K562 (cell line): ENCODE data around the gene NECAP2. TPM values are rescaled to one million over a fixed set of nuclear protein-coding genes. Genes with fewer than 3 reads are reported as not detected.

ENCODE experiments used
- ATAC-seq: fragments of 200-7000 bp; cut with Tn5 transposase; 3 replicates; pipeline ENCODE4 v1.9.1; 2020; ENCODE audit warnings: moderate library complexity
- BruUV-seq: library from RNA; stranded (reverse); fragments of 400-500 nt; replicated peaks from 2 replicates; lab custom pipeline; 2021; lab: Mats Ljungman, UMichigan
- CTCF ChIA-PET: fragments of 300-600 bp; formaldehyde crosslinking; extraction: SDS; loops from one replicate; lab custom pipeline; 2021; ENCODE audit warnings: low intra/inter-chr PET ratio; lab: Yijun Ruan, JAX
- POLR2A ChIA-PET: fragments of 300-600, 350-650 bp; sonication (Branson Sonifier 250); formaldehyde crosslinking; extraction: SDS; loops from one replicate; lab custom pipeline; 2021; ENCODE audit warnings: antibody characterized with exemption, inconsistent platforms; lab: Yijun Ruan, JAX
- DNase-seq, 4 experiments: peaks; one replicate each; pipeline versions ENCODE4 v3.0.0 to v3.0.0-alpha.2; 2011 to 2018; ENCODE audit warnings: low spot score in 3 of 4, mixed read lengths in 3 of 4; ENCODE audit errors: extremely low read depth in 1 of 4
- FAIRE-seq: peaks from 2 replicates; lab custom pipeline; 2011; peaks lifted over from hg19 to GRCh38; lab: Jason Lieb, UNC
- H2AFZ ChIP-seq: 2 replicates; pipeline ENCODE4 v1.6.0; 2011; ENCODE audit warnings: low read depth, low read length, control low read depth, inconsistent platforms
- H3K27ac ChIP-seq: fragments of 200-600 bp; 3 replicates; pipeline ENCODE4 v1.8.0; 2011; ENCODE audit warnings: low read depth, mild to moderate bottlenecking, control low read depth, inconsistent platforms, low read length, moderate library complexity, mixed read lengths; ENCODE audit errors: extremely low read depth
- H3K27me3 ChIP-seq, 2 experiments: fragments of 300-600 bp in 1 of 2; 2 replicates in 1 of 2; 3 replicates in 1 of 2; pipeline versions ENCODE4 v1.6.0 to v1.8.0; 2011; ENCODE audit warnings: inconsistent platforms in 2 of 2, low read length in 2 of 2, mild to moderate bottlenecking in 1 of 2, mixed read lengths in 1 of 2, moderate library complexity in 1 of 2; ENCODE audit not compliant: control insufficient read depth in 2 of 2, insufficient read depth in 2 of 2
- H3K36me3 ChIP-seq: fragments of 300-600 bp; 3 replicates; pipeline ENCODE4 v1.8.0; 2011; ENCODE audit warnings: mild to moderate bottlenecking, low read length, inconsistent platforms; ENCODE audit not compliant: control insufficient read depth, insufficient read depth
- H3K4me1 ChIP-seq, 2 experiments: fragments of 200-600 bp in 1 of 2; replicated peaks in 1 of 2; 2 replicates in 1 of 2; 3 replicates in 1 of 2; pipeline versions ENCODE4 v1.5.1 to v1.8.0; 2011; ENCODE audit warnings: inconsistent platforms in 2 of 2, low read length in 2 of 2, mild to moderate bottlenecking in 1 of 2, mixed read lengths in 1 of 2, moderate library complexity in 1 of 2; ENCODE audit not compliant: control insufficient read depth in 2 of 2, insufficient read depth in 2 of 2
- H3K4me2 ChIP-seq: 2 replicates; pipeline ENCODE4 v1.6.1; 2011; ENCODE audit warnings: low read length, control low read depth, inconsistent platforms, mixed read lengths; ENCODE audit not compliant: insufficient read depth
- H3K4me3 ChIP-seq: fragments of 200-600 bp; sonication (generic), shearing (Covaris generic); 2 replicates; pipeline ENCODE4 v1.5.1; 2016; ENCODE audit warnings: control low read depth, inconsistent platforms
- H3K79me2 ChIP-seq: fragments of 200-600 bp; 3 replicates; pipeline ENCODE4 v1.8.0; 2011; ENCODE audit warnings: low read length, inconsistent platforms; ENCODE audit not compliant: control insufficient read depth, insufficient read depth
- H3K9ac ChIP-seq, 2 experiments: 2 replicates each; pipeline versions ENCODE4 v1.6.0 to v1.6.1; 2011; ENCODE audit warnings: low read depth in 2 of 2, low read length in 2 of 2, control low read depth in 1 of 2, inconsistent platforms in 1 of 2, mild to moderate bottlenecking in 1 of 2, mixed read lengths in 1 of 2; ENCODE audit not compliant: insufficient read depth in 1 of 2
- H3K9me1 ChIP-seq: one replicate; pipeline ENCODE4 v1.6.0; 2011; ENCODE audit warnings: inconsistent platforms, mild to moderate bottlenecking, low read length, moderate library complexity; ENCODE audit not compliant: control insufficient read depth, insufficient read depth
- H3K9me3 ChIP-seq: replicated peaks from 2 replicates; pipeline ENCODE4 v1.5.1; 2011; ENCODE audit warnings: low read depth, low read length, inconsistent platforms; ENCODE audit not compliant: control insufficient read depth, insufficient read depth
- H4K20me1 ChIP-seq: replicated peaks from 2 replicates; pipeline ENCODE4 v1.6.1; 2011; ENCODE audit warnings: low read length, inconsistent platforms, mixed read lengths; ENCODE audit not compliant: control insufficient read depth, insufficient read depth
- AFF4 ChIP-seq: sonication (generic); formaldehyde crosslinking; IDR thresholded peaks from 2 replicates; pipeline ENCODE4 v1.8.0; 2023; ENCODE audit warnings: mild to moderate bottlenecking, missing genetic modification reagents
- BRF2 ChIP-seq: IDR thresholded peaks from 3 replicates; pipeline ENCODE4 v1.6.1; 2011; ENCODE audit warnings: borderline replicate concordance, mild to moderate bottlenecking; ENCODE audit not compliant: insufficient read length, insufficient read depth
- CTCF ChIP-seq, 3 experiments: IDR thresholded peaks in 2 of 3; conservative IDR thresholded peaks in 1 of 3; 2 replicates each; pipeline ENCODE4 v1.5.1; 2011 to 2012; ENCODE audit warnings: low read length in 3 of 3, mild to moderate bottlenecking in 3 of 3, control low read depth in 2 of 3, improper control_type of control experiment in 1 of 3, inconsistent platforms in 1 of 3, low read depth in 1 of 3, mixed read lengths in 1 of 3, moderate library complexity in 1 of 3; ENCODE audit not compliant: insufficient read depth in 2 of 3
- ETV1 ChIP-seq: fragments of 450-650 bp; conservative IDR thresholded peaks from 2 replicates; pipeline ENCODE4 v1.6.1; 2016; ENCODE audit warnings: missing genetic modification characterization, control low read depth, low read depth, missing compliant biosample characterization
- IRF9 ChIP-seq: fragments of 450-650 bp; IDR thresholded peaks from 2 replicates; pipeline ENCODE4 v1.6.1; 2016; ENCODE audit warnings: missing biosample characterization, missing genetic modification characterization
- KDM4B ChIP-seq, 2 experiments: fragments of 450-650 bp in 1 of 2; sonication (generic) in 1 of 2; IDR thresholded peaks; 2 replicates each; pipeline ENCODE4 v1.6.1; 2016 to 2017; ENCODE audit warnings: borderline replicate concordance in 2 of 2, antibody characterized with exemption in 1 of 2, low read depth in 1 of 2, mild to moderate bottlenecking in 1 of 2
- MCM3 ChIP-seq: fragments of 450-650 bp; IDR thresholded peaks from 2 replicates; pipeline ENCODE4 v1.6.1; 2016
- MEIS2 ChIP-seq: fragments of 450-650 bp; IDR thresholded peaks from 2 replicates; pipeline ENCODE4 v1.6.1; 2014; ENCODE audit warnings: mild to moderate bottlenecking; ENCODE audit not compliant: partially characterized antibody
- SAFB ChIP-seq: fragments of 200-400 bp; formaldehyde crosslinking; IDR thresholded peaks from 2 replicates; pipeline ENCODE4 v1.6.1; 2017; ENCODE audit warnings: low read depth, low read length, borderline replicate concordance
- SIX5 ChIP-seq, 2 experiments: IDR thresholded peaks; 2 replicates each; pipeline ENCODE4 v1.6.1; 2011; ENCODE audit warnings: low read length in 2 of 2, borderline replicate concordance in 1 of 2, low read depth in 1 of 2, mild to moderate bottlenecking in 1 of 2, moderate library complexity in 1 of 2; ENCODE audit not compliant: insufficient read depth in 1 of 2
- SP2 ChIP-seq: IDR thresholded peaks from 2 replicates; pipeline ENCODE4 v1.6.1; 2011; ENCODE audit warnings: mild to moderate bottlenecking, low read depth, low read length, moderate library complexity; ENCODE audit not compliant: poor library complexity, severe bottlenecking; ENCODE audit errors: extremely low read depth
- WHSC1 ChIP-seq: IDR thresholded peaks from one replicate; pipeline ENCODE4 v1.6.1; 2012; ENCODE audit warnings: low read length, control low read depth, inconsistent platforms
- ZNF263 ChIP-seq: sonication (generic); formaldehyde crosslinking; IDR thresholded peaks from 2 replicates; pipeline ENCODE4 v1.8.0; 2022; ENCODE audit warnings: mild to moderate bottlenecking, missing genetic modification reagents, borderline replicate concordance
- ZNF583 ChIP-seq: fragments of 250-450 bp; sonication (Bioruptor Pico); IDR thresholded peaks from 2 replicates; pipeline ENCODE4 v1.4.0; 2020
- ZNF79 ChIP-seq: fragments of 250-450 bp; sonication (Bioruptor Pico); IDR thresholded peaks from 2 replicates; pipeline ENCODE4 v1.4.0; 2020; ENCODE audit warnings: low read depth, mild to moderate bottlenecking, moderate library complexity
- WGBS: fragments of 100-300 bp; shearing (Covaris generic); methylation state at CpG from one replicate; pipeline ENCODE4 v1.1.6; 2016; ENCODE audit warnings: low coverage, mixed read lengths; ENCODE audit not compliant: insufficient coverage; ENCODE audit errors: missing lambda C conversion rate; 5-methylcytosine and 5-hydroxymethylcytosine counted together
- in situ Hi-C: fragments of 300-500 bp; cut with MboI; formaldehyde crosslinking; loops from 4 replicates; pipeline ENCODE4 v1.15.0; 2018; ENCODE audit warnings: inconsistent platforms, mixed read lengths
- intact Hi-C: fragments of 100-400 bp; cut with micrococcal nuclease; formaldehyde crosslinking; loops from 2 replicates; pipeline ENCODE4 v1.14.2; 2022
- polyA plus RNA-seq, 8 experiments: library from polyadenylated mRNA; depleted of rRNA in 4 of 8; stranded (reverse) in 5 of 8; unstranded in 3 of 8; fragments of >200 nt; fragmentation: Nextera tagmentation in 2 of 8; fragmentation: Illumina TruSeq in 1 of 8; extraction: Ambion mirVana in 2 of 8; extraction: Trizol in 1 of 8; gene quantifications; 2 replicates each; pipeline versions ENCODE4 v1.2.1 to v1.2.3, GENCODE V29; 2011 to 2014; ENCODE audit warnings: inconsistent platforms in 1 of 8, missing spikeins in 1 of 8
- total RNA-seq, 7 experiments: library from RNA; depleted of rRNA in 6 of 7; stranded (reverse); fragments of >200 nt in 6 of 7; fragmentation: Illumina TruSeq in 2 of 7; extraction: Trizol in 2 of 7; gene quantifications; 2 replicates each; pipeline versions ENCODE4 v1.2.1 to v1.2.3, GENCODE V29; 2011 to 2021; ENCODE audit warnings: low replicate concordance in 1 of 7

Gene NECAP2
- total and polyA plus RNA-seq, 9 of the 15 experiments (the other 6 are each of a cell fraction or from before 2014, with no cell fraction given): 22.7 to 107 (median 79.2) TPM

GRCh38 chr1:16413191-16413590, 27.3 kb upstream of the NECAP2 start:
- H3K9ac ChIP-seq: no peak overlapping the region
- TF ChIP-seq AFF4 (CRISPR knock-in tag) (no peak), ZNF583 (CRISPR knock-in tag) (no peak), KDM4B (IDR thresholded peaks at IDR 0.05; ENCODE audit: borderline replicate concordance in 2 of 2, low read depth in 1 of 2) (no peak), IRF9 (tag) (no peak), SIX5 (IDR thresholded peaks at IDR 0.05; ENCODE audit: borderline replicate concordance in 1 of 2, insufficient read depth in 1 of 2, low read depth in 1 of 2, low read length in 2 of 2) (no peak), BRF2 (no peak), WHSC1 (no peak), SP2 (no peak), MEIS2 (no peak), MCM3 (no peak), ZNF79 (CRISPR knock-in tag) (no peak), ZNF263 (CRISPR knock-in tag) (no peak), ETV1 (tag) (no peak), SAFB (no peak), CTCF (IDR thresholded peaks at IDR 0.05 in 2 of 3, conservative IDR thresholded peaks at IDR 0.05 in 1 of 3; ENCODE audit: insufficient read depth in 2 of 3, low read depth in 1 of 3, low read length in 3 of 3) (no peak)

More at GRCh38 chr1:16413191-16413590, 27.3 kb upstream of the NECAP2 start:
- ChIA-PET CTCF (interaction anchor here (0.6 kb wide), 1 partner anchor 908 kb away, joined by 3 read pairs; no protein-coding TSS in a partner anchor), POLR2A (no interaction called here)
- FAIRE-seq (no peak), ATAC-seq (no peak), DNase-seq (no peak)
- intact Hi-C loops (no loop called here), in situ Hi-C loops (no loop called here)
- H3K36me3 ChIP-seq: no peaks in the 10 kb centered on the region
- H3K4me1 ChIP-seq: peaks cover 0 to 13% of the 10 kb centered on the region in 2 experiments; a peak in 2 of 5 replicates
- H2AFZ ChIP-seq: no peak overlapping the region
- no peaks in the 10 kb centered on the region for H3K9me3 ChIP-seq
- no peak overlapping the region for H3K27ac ChIP-seq
- H3K9me1 ChIP-seq: no peaks in the 10 kb centered on the region
- 30% methylated on average over 3 of the region's 3 CpGs for whole genome bisulfite sequencing
- H3K4me3 ChIP-seq: no peak overlapping the region
- no peaks in the 10 kb centered on the region; a peak in 2 of 5 replicates for H3K27me3 ChIP-seq
- no peak overlapping the region for H3K4me2 ChIP-seq
- BruUV-seq: no TSS peak
- H4K20me1 ChIP-seq: no peaks in the 10 kb centered on the region
- H3K79me2 ChIP-seq: no peaks in the 10 kb centered on the region
